HT1080 (cell line): ENCODE results near the gene IPO13. TPM values are rescaled to one million over a fixed set of nuclear protein-coding genes. Genes with fewer than 3 reads are reported as not detected.

Source experiments
- DNase-seq: peaks from one replicate; pipeline ENCODE4 v3.0.0-alpha.2; 2015; ENCODE audit warnings: low read depth
- total RNA-seq: library from RNA; depleted of rRNA; stranded (reverse); fragments of >200 nt; shearing (Covaris generic); gene quantifications from 2 replicates; pipeline ENCODE4 v1.2.3, GENCODE V29; 2014

IPO13 gene
- total RNA-seq, 1 experiment from 2014 or later, result 28.3 TPM

DNA sequence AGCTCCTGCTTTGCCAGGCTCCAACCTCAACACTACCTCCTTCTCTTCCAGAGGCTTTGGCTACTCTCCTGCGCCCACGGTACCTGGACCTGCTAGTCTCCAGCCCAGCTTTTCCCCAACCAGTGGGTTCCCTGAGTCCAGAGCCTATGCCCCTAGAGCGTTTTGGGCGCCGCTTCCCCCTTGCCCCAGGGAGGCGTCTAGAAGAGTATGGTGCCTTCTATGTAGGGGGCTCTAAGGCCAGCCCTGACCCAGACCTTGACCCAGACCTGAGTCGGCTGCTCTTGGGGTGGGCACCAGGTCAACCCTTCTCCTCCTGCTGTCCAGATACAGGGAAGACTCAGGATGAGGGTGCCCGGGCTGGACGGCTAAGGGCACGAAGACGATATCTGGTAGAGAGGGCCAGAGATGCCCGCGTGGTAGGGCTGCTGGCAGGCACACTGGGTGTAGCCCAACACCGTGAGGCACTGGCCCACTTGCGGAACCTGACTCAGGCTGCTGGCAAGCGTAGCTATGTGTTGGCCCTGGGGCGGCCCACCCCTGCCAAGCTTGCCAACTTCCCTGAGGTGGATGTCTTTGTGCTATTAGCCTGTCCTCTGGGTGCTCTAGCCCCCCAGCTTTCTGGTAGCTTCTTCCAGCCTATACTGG, 24.7 kb downstream of the IPO13 start:
- DNase-seq, result no peak

DNA sequence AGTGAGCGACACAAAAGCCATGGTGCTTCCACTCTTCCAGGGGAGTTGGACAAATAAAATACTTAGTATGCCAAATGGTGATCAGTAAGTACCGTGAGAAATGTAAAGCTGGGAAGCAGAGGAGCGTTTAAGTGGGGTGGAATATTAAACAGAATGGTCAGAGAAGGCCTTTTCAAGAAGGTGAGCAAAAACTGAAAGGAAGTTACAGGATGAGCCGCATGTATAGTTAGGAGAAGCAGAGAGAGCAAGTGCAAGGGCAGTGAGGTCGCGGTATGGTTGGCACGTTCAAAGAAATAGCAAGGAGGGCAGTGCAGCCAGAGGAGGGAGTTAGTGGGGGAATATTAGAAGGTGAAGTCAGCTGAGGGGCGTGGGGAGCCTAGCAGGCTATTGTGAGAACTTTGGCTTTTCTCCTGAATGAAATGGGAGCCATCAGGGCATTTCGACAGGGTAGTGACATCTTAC, 27.3 kb downstream of the IPO13 start:
- DNase-seq, result no peak

DNA sequence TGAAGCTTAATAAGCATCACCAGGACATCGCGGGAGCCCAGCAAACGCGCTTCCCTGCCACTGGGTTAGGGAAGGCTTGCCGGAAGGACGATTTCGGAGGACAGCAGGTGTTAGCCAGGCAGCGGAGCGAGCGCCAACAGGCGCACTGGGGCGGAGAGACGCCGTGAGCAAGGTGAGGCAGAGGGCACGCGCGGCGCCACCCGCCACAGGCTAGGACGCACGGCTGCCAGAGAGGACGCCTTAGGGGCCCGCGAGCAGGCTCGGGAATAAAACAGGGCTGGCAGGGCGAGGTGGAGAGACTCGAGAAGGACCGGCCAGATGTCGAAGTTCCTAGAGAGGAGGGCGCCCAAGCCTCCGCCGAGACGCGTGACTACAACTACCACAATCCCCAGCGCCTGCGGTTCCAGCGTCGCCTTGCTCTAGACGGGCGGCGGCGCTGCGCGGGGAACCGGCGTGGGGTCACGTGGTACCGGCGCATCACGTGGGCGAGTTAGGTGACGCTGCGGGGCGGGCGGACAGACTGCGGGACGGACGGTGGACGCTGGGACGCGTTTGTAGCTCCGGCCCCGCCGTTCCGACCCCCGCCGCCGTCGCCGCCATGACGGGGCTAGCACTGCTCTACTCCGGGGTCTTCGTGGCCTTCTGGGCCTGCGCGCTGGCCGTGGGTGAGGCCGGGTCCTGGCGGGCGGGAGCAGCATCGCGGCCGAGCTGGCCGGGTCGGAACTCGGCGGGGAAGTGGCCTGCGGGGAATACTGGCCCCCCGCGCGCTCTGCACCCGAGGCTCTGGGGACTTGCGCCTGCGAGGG, 27.9 kb downstream of the IPO13 start, which contains the start of gene ATP6V0B:
ATP6V0B (plus strand) TSS at position 518 of the 806 bp plus-strand sequence; CDS start at position 599, 81 bp downstream.
- peak; percentile 91 for DNase-seq

DNA sequence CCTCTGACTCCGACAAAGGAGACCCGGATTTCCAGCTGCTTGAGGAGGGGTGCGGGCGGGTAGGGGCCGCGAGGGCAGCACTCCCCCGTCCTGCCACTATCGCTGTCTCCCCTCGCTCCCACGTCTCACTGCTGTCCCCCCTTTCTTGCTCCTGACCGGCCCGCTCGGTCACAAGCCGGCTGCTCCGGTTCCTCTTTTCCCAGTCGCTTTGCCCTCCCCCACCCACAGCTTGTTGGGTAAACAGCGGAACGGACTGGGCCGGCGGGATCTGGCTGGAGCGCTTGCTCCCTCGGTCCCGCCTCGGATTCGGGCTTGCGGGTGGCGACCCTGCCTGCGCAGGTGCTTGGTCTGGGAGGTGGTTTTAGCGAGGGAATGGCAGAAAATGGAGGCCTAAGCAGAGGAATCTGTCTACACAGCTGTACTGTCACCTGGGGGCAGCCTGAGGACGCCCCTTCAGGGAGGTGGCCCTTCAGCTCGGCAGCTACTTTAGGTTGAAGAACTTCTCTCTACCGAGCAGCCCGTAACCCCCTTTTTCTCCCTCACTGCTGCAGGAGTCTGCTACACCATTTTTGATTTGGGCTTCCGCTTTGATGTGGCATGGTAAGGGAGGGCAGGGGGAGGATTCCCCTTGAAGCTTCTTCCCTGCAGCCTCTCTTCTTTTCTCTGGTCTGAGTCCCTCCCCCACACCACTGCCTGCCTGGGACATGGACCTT, 28.7 kb downstream of the IPO13 start:
- no peak for DNase-seq

DNA sequence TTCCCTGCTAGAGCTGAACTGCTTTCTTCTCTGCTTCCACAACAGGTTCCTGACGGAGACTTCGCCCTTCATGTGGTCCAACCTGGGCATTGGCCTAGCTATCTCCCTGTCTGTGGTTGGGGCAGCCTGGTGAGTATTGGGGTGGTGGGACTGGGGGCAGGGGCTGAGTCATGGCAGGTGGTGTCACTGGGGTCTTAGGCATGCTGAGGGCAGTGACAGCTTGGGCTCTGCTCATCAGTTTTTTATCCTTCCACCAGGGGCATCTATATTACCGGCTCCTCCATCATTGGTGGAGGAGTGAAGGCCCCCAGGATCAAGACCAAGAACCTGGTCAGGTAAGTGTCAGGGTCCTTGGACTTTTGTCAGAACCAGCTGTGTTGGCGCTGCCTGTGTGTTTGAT, 29.3 kb downstream of the IPO13 start:
- DNase-seq, result no peak

DNA sequence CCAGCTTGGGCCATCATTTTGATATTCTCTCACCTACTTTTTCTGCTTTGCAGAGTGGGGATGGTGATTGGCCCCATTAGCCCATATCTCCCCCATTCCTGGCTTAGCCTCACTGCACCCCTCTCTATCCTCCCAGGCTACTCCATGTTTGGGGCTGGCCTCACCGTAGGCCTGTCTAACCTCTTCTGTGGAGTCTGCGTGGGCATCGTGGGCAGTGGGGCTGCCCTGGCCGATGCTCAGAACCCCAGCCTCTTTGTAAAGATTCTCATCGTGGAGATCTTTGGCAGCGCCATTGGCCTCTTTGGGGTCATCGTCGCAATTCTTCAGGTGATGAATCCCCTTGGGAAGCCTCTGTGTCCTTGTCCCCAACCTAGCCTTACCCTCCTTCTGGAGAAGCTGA, 30.1 kb downstream of the IPO13 start:
- DNase-seq, result no peak

DNA sequence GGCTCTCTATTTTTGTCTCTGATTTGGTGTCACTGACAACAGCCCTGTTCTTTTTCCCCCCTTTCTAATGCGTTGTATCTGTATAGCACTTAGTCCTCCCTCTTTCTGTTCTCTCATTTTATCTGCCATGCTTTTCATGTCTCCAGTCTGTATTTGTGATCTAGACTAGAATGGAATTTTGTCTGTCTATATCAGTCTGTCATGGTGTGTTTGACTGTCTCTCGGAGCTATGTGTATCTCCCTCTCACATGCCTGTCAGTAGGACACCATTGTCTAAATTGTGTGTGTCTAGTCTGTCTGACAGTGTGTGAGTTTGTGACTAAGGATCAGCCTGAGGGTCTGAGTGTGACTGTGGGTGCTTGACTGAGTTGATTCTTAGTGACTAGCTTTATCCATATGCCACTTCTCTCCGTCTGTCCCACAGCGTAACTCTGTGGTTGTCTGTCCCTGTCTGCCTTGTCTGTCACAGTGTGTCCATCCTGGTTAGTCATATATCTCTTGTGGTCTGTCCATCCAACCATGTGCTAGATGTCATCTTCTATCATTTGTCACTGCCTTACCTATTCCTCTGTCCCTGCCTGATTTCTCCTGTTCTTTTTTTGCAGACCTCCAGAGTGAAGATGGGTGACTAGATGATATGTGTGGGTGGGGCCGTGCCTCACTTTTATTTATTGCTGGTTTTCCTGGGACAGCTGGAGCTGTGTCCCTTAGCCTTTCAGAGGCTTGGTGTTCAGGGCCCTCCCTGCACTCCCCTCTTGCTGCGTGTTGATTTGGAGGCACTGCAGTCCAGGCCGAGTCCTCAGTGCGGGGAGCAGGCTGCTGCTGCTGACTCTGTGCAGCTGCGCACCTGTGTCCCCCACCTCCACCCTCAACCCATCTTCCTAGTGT, 30.9 kb downstream of the IPO13 start:
- no peak for DNase-seq

DNA sequence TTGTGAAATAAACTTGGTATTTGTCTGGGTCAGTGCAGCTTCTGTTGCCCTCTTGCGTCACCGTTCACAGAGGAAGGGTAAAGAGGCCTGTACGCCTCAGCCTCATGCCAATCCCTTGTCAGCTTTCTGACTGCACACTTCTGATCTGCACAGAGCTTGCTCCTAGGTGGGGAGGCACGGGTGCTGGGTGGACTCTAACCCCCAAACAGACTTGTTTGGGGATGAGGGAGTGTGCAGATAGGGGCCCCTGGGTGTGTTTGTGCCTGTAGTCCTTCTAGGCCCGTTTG, 31.5 kb downstream of the IPO13 start:
- no peak for DNase-seq

DNA sequence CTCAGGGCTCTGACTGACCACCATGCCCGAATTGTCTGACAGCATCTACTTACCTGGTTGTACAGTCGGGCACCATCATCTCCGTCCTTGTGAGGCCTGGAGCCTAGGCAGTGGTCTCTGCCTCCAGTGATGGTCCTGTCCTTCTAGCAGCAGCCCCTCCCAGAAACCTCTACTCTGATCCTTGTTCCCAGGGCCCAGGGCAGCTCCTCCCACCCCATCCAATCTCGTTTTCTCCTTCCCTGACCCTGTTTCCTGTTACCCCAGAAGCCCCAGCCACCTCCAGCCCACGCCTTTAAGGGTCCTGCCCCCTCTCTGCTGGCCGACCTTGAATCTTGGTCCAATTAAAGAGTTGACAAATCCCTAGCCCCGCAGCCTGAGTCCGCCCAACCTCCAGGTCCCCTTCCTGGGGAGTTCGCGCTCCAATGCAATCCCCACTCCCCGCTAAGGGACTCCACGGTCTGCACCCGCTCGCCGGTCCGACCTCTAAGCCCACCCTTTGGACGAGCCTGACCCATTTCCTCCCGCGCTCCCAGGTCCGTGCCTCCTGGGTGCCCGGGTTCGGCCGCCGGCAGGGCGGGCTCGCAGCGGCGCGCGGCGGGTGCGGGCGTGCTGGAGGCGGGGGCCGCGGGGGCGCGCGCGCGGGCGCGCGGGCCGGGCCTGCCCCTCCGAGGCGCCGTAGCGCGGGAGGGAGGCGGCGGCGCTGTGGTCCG, 32.0 kb downstream of the IPO13 start, which contains the start of gene B4GALT2:
B4GALT2 (plus strand) TSS at position 660 of the 710 bp plus-strand sequence. CDS start 1,951 bp downstream, outside the sequence.
- DNase-seq, result peak; percentile 17

DNA sequence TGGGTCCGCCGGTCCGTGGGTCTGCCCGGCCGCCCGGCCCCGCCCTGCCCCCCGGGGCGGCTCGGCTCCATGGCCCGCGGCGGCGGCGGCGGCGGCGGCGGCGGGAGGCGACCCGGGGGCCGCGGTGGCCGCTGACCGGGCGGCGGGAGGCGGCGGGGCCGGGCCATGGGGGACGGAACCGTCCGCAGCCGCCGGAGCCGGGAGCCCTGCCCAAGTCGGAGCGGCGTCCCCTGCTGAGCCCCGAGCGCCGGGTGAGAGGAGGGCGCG, 32.4 kb downstream of the IPO13 start:
- no peak for DNase-seq

DNA sequence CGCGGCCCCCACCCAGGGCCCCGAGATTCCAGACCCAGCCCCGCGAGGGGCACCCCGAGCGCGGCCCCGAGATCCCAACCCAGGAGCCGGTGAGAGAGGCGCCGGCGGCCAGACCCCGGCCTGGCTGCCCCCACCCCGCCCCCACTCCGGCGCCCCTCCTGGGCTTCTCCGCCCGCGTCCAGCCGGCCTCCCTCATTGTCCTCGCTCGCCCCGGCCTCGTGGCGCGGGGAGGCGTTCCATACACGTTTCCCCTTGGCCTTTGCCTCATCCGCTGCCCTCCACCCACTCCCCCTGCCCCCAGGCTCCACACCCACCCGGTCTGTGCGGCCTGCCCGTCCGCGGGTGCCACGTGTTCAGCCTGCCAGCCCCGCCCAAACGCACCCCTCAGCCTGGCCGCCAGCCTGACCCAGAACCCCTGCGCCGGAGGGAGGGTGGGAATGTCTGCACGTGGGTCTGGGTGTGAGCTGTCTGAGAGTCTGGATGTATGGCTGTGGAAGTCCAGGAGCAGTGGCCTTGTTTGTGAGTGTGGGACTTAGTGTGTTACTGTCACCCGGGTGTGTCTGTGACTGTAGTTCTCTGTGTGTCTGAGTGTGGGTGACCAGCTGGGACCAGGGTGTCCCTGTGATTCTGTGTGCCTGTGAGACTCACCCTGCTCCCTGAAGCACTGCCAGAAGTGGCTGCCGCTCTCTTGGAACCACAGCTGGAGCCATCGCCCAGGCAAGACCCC, 32.9 kb downstream of the IPO13 start:
- peak; percentile 59 for DNase-seq

DNA sequence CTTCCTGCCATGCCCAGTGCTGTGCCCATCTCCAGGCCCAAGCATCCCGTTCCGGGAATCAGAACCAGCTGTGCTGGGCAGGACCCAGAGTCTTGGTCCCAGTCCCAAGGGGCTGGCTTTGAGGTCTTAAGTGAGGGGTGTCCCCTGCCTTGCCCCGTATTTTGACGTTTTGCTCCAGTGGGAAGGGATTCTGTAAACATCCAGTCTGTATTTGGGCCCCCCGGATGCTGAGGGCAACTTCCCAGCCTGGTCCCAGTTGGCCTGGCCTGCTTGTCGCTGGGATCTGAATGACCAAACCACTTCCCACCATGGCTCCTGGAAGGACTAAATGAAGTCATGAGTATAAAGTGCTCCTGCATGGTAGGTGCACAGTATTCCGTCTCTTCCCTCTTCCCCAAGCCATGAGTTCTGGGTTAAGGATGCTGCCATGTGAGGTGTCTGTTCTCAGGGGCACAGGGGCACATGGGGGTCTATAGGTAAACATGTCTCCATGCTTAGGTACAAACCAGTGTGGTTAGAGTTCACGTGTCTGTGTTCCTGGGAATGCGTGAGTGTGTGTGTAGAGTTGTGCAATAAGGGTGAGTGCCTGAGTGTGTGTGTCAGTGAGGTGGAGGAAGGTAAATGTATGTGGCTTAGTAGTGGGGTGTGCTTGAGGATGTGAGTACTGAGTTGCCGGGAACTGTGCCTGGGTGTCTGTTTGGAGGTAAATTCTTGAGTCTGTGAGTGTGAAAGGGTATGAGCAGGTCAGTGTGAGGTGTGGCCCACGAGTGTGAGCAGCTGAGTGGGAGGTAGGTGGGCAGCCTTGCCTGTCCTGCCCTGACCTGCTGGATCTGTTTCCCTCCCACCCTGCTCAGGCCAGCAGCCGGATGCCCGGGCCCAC, 33.7 kb downstream of the IPO13 start:
- DNase-seq, result peak; percentile 18

DNA sequence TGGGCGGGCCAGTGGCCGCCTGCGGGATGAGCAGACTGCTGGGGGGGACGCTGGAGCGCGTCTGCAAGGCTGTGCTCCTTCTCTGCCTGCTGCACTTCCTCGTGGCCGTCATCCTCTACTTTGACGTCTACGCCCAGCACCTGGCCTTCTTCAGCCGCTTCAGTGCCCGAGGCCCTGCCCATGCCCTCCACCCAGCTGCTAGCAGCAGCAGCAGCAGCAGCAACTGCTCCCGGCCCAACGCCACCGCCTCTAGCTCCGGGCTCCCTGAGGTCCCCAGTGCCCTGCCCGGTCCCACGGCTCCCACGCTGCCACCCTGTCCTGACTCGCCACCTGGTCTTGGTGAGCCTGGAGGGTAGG, 34.4 kb downstream of the IPO13 start:
- DNase-seq, result no peak

DNA sequence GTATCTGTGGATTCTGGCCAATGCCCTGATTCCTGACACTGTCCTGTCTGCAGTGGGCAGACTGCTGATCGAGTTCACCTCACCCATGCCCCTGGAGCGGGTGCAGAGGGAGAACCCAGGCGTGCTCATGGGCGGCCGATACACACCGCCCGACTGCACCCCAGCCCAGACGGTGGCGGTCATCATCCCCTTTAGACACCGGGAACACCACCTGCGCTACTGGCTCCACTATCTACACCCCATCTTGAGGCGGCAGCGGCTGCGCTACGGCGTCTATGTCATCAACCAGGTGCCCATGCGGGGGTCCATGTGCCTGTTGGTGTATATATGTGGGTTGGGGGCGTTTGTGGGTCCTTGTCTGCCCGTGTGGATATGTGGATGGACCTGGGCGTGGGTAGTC, 34.9 kb downstream of the IPO13 start:
- DNase-seq, result no peak

DNA sequence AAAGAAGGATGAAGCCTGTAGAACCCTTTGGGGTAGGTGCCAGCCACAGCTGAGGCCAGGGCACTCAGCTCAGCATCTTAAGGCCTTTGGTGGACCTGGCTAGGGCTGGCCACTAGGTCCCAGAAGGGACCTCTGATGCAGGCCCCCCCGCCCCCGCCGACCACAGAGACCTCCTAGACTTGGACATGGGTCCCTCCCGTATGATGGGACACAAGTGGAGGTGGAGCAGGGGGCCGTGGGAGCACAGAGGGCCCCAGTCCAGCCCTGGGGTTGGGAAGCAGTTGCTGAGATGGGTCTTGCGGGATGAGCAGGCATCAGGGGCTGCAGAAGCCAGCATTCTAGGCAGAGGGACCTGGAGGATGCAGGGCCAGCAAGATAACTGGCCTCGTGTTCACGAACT, 35.5 kb downstream of the IPO13 start:
- no peak for DNase-seq

DNA sequence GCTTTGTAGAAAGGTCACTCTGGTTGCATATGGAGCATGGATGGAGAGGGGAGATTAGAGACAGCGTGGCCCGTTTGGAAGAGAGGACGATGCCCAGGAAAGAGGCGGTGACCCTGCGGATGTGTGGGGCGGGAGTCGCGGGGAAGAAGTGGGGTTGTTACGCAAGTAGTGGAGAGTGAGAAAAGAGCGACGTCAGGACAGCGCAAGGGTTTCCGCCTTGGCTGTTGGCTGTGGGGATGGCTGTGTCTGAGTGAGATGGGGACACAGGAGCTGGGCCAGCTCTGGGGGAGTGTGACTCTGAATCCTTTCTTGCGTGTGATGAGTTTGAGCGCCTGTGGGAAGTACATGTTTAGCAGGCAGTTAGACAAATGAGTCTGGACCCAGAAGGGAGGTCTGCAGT, 36.1 kb downstream of the IPO13 start:
- no peak for DNase-seq

DNA sequence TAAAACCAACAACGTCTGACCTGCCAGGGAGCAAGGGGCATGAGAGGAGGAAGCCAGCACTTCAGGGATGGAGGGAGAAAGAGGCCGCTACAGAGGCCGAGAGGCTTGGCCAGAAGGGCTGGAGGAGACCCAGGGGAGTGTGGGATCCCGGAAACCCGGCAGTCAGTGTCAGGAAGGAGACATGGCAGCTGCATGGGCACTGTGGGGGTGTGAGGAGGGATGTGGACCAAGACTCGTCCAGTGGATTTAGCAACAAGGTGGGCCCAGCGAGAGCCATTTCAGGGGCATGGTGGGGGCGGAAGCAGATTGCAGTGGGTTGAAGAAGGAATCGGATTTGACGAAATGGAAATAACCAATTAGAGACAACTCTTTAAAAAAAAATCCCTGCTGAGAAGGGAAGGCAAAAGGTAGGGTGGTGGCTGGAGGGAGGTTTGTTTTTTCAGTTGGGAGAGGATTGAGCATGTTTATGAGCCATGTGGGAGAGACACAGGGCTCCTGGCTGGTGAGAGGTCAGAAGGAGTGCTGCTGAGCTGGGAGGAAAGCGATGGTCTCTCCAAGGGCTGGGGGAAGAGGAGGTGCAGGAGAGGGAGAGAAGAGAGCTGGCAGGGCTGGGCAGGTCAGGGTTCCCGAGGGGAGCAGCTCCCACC, 36.6 kb downstream of the IPO13 start:
- DNase-seq, result no peak

DNA sequence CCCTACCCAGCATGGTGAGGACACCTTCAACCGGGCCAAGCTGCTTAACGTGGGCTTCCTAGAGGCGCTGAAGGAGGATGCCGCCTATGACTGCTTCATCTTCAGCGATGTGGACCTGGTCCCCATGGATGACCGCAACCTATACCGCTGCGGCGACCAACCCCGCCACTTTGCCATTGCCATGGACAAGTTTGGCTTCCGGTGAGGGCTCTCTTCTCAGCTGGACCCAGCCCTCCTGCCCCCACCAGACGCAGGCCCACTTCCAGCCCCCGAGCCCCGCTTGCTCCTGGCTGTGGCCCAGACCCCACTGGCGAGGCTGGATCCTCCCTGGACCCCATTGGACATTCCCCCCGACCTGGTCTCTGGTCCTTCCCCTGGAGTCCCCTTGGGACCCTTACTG, 38.1 kb downstream of the IPO13 start:
- DNase-seq, result no peak
